Measurements from ENCODE around the gene SRRM3.

The SRRM3 gene

GRCh38 chr7:76222839-76223238 lies 21.1 kb downstream of the SRRM3 start:
- H3K9me2 ChIP-seq (ENCODE audit: low read depth, low read length), result no peaks in the 10 kb centered on the region
- no peak overlapping the region for H3K4me3 ChIP-seq (ENCODE audit: low read depth, low read length, poor library complexity, severe bottlenecking)
- H3K4me2 ChIP-seq (ENCODE audit: low read length), result no peak overlapping the region
- no peaks in the 10 kb centered on the region; the same call in 1 of the 2 replicates for H3K27me3 ChIP-seq (ENCODE audit: insufficient read depth, low read length)
- H4K20me1 ChIP-seq (ENCODE audit: insufficient read depth, low read length), result no peaks in the 10 kb centered on the region
- H3K27ac ChIP-seq (ENCODE audit: low read depth, low read length, poor library complexity, severe bottlenecking), result no peak overlapping the region
- TF ChIP-seq CTCF (IDR thresholded peaks at IDR 0.05; ENCODE audit: low read length) (no peak), EZH2 (IDR thresholded peaks at IDR 0.05; ENCODE audit: borderline replicate concordance, low read length) (no peak)
- H2AFZ ChIP-seq (ENCODE audit: low read length), result no peak overlapping the region
- H3F3A ChIP-seq (ENCODE audit: insufficient read depth, low read length), result no peaks in the 10 kb centered on the region
- no peaks in the 10 kb centered on the region for H3K4me1 ChIP-seq (ENCODE audit: insufficient read depth, low read length, severe bottlenecking)
- no peaks in the 10 kb centered on the region for H3K36me3 ChIP-seq (ENCODE audit: insufficient read depth, low read length)
- H3K79me2 ChIP-seq (ENCODE audit: insufficient read depth, low read length), result no peaks in the 10 kb centered on the region
- H3K9me3 ChIP-seq (ENCODE audit: low read length), result no peaks in the 10 kb centered on the region
- H3K9ac ChIP-seq (ENCODE audit: low read length), result no peak overlapping the region

GRCh38 chr7:76223286-76223972 lies 21.7 kb downstream of the SRRM3 start:
- no peaks in the 10 kb centered on the region for H4K20me1 ChIP-seq (ENCODE audit: insufficient read depth, low read length)
- no peak overlapping the region for H3K4me2 ChIP-seq (ENCODE audit: low read length)
- no peaks in the 10 kb centered on the region for H3K9me3 ChIP-seq (ENCODE audit: low read length)
- H3F3A ChIP-seq (ENCODE audit: insufficient read depth, low read length), result no peaks in the 10 kb centered on the region
- H3K9me2 ChIP-seq (ENCODE audit: low read depth, low read length), result no peaks in the 10 kb centered on the region
- TF ChIP-seq EZH2 (IDR thresholded peaks at IDR 0.05; ENCODE audit: borderline replicate concordance, low read length) (no peak), CTCF (IDR thresholded peaks at IDR 0.05; ENCODE audit: low read length) (no peak)
- no peak overlapping the region for H3K9ac ChIP-seq (ENCODE audit: low read length)
- no peak overlapping the region for H3K27ac ChIP-seq (ENCODE audit: low read depth, low read length, poor library complexity, severe bottlenecking)
- no peaks in the 10 kb centered on the region for H3K36me3 ChIP-seq (ENCODE audit: insufficient read depth, low read length)
- no peak overlapping the region for H2AFZ ChIP-seq (ENCODE audit: low read length)
- no peaks in the 10 kb centered on the region; the same call in 1 of the 2 replicates for H3K27me3 ChIP-seq (ENCODE audit: insufficient read depth, low read length)
- no peak overlapping the region for H3K4me3 ChIP-seq (ENCODE audit: low read depth, low read length, poor library complexity, severe bottlenecking)
- no peaks in the 10 kb centered on the region for H3K79me2 ChIP-seq (ENCODE audit: insufficient read depth, low read length)
- H3K4me1 ChIP-seq (ENCODE audit: insufficient read depth, low read length, severe bottlenecking), result no peaks in the 10 kb centered on the region

DNA sequence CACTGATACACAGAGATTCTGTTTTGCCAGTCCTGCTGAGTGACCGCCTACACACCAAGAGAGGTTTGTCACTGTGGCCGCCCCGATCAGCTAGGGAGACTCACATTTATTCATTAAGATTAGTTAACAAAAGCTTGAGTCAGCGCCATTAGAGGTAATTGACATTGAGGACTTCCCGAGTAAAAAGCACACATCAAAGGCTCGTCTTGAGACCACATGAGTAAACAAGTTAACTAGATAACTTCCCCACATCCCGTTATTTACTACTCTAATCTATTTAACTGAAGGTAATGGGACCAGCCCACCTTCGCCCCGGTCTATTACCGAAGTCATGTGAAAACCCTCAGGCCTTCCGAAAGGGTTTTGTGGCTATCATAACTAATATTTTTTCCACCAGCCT lies 23.0 kb downstream of the SRRM3 start:
- H3K4me2 ChIP-seq (ENCODE audit: low read length), result no peak overlapping the region
- H3K4me1 ChIP-seq (ENCODE audit: insufficient read depth, low read length, severe bottlenecking), result no peaks in the 10 kb centered on the region
- H3K9me3 ChIP-seq (ENCODE audit: low read length), result no peaks in the 10 kb centered on the region
- no peak overlapping the region for H3K9ac ChIP-seq (ENCODE audit: low read length)
- TF ChIP-seq CTCF (IDR thresholded peaks at IDR 0.05; ENCODE audit: low read length), result no peak
- no peak for TF ChIP-seq EZH2 (IDR thresholded peaks at IDR 0.05; ENCODE audit: borderline replicate concordance, low read length)
- no peaks in the 10 kb centered on the region; the same call in 1 of the 2 replicates for H3K27me3 ChIP-seq (ENCODE audit: insufficient read depth, low read length)
- H3K4me3 ChIP-seq (ENCODE audit: low read depth, low read length, poor library complexity, severe bottlenecking), result no peak overlapping the region
- no peaks in the 10 kb centered on the region for H3K79me2 ChIP-seq (ENCODE audit: insufficient read depth, low read length)
- H3K9me2 ChIP-seq (ENCODE audit: low read depth, low read length), result no peaks in the 10 kb centered on the region
- no peaks in the 10 kb centered on the region for H3F3A ChIP-seq (ENCODE audit: insufficient read depth, low read length)
- no peaks in the 10 kb centered on the region for H3K36me3 ChIP-seq (ENCODE audit: insufficient read depth, low read length)
- no peak overlapping the region for H2AFZ ChIP-seq (ENCODE audit: low read length)
- H4K20me1 ChIP-seq (ENCODE audit: insufficient read depth, low read length), result no peaks in the 10 kb centered on the region
- no peak overlapping the region for H3K27ac ChIP-seq (ENCODE audit: low read depth, low read length, poor library complexity, severe bottlenecking)

Measured in OCI-LY1 (cell line).